Measurements from ENCODE around the gene IRF9. TPM values are rescaled to one million over a fixed set of nuclear protein-coding genes. Genes with fewer than 3 reads are reported as not detected.

Gene IRF9
- total and polyA plus RNA-seq, 2 donors from 2014 or later = 88.9 to 141 TPM

DNA sequence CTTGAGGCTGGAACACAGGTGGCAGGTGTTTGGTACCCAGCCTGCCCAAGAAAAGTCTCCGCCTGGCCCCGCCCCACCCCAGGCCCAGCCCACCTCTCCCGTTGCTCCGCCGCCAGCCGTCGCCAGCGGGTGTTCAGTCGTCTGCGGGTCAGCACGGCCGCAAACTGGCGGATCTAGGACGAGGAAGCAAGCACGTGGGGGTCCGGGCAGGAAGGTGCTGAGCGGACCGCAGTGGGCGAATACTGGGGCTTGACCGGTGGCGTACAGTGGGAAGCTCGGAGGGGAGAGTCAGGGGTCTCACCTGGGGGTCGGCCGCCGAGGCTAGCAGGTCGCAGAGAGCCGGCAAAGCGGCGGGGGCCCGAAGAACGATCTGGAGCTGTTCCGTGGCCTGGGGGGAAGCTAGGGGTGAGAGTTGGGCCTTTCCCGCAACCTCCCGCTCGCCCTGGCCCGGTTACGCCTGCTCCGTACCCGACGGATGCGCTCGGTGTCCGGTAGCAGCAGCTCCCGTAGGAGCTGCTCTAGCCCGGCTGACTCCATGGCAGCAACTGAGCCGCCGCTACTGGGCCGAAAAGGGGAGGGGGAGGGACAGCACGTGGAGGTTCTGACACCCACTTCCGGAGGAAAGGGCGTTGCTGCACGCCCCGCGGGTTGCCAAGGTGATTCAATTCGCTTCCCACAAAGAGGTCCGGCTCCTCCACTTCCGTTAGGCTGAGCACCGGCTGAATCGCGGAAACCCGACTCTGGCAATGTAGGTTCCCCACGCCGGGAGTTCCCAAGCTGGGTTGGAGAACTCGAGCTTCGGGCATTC is 27.4 kb downstream of the IRF9 start, which contains the start of gene IPO4:
Gene IPO4, minus strand, starts transcription at position 566 of the 808 bp plus-strand sequence. Its CDS starts 29 bp downstream, at position 537.
- Histone ChIP-seq H3K27me3 (ENCODE audit: control insufficient read depth, insufficient read depth, low read length) (no peaks in the 10 kb centered on the region), H3K27ac (ENCODE audit: low read depth in 2 of 2, low read length in 2 of 2) (peak within 1 kb of the TSS; percentile 71 to 79), H3K4me3 (ENCODE audit: low read length in 3 of 3) (peak within 1 kb of the TSS; percentile 64 to 70 (median 66)), H3K36me3 (ENCODE audit: control insufficient read depth in 2 of 3, insufficient read depth in 3 of 3, low read length in 3 of 3) (peaks cover 0 to 47% (median 26%) of the 10 kb centered on the region in 3 donors), H3K4me1 (ENCODE audit: control insufficient read depth in 2 of 3, insufficient read depth in 2 of 3, low read depth in 1 of 3, low read length in 3 of 3) (peaks cover 0 to 8% (median 6%) of the 10 kb centered on the region in 3 donors), H3K9ac (ENCODE audit: low read length in 3 of 3) (peak within 1 kb of the TSS; percentile 32 to 83 (median 55)), H3K9me3 (ENCODE audit: control insufficient read depth in 2 of 3, insufficient read depth in 1 of 3, low read length in 3 of 3) (no peaks in the 10 kb centered on the region)
- FAIRE-seq = no peak
- intact Hi-C loops (cut with DNase I) = no loop called here
- TF ChIP-seq, protein P1, sequence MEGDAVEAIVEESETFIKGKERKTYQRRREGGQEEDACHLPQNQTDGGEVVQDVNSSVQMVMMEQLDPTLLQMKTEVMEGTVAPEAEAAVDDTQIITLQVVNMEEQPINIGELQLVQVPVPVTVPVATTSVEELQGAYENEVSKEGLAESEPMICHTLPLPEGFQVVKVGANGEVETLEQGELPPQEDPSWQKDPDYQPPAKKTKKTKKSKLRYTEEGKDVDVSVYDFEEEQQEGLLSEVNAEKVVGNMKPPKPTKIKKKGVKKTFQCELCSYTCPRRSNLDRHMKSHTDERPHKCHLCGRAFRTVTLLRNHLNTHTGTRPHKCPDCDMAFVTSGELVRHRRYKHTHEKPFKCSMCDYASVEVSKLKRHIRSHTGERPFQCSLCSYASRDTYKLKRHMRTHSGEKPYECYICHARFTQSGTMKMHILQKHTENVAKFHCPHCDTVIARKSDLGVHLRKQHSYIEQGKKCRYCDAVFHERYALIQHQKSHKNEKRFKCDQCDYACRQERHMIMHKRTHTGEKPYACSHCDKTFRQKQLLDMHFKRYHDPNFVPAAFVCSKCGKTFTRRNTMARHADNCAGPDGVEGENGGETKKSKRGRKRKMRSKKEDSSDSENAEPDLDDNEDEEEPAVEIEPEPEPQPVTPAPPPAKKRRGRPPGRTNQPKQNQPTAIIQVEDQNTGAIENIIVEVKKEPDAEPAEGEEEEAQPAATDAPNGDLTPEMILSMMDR (IDR thresholded peaks at IDR 0.05; ENCODE audit: borderline replicate concordance, extremely low read depth, insufficient read depth) = no peak
- peak; percentile 97 to 99 (median 98) for DNase-seq

DNA sequence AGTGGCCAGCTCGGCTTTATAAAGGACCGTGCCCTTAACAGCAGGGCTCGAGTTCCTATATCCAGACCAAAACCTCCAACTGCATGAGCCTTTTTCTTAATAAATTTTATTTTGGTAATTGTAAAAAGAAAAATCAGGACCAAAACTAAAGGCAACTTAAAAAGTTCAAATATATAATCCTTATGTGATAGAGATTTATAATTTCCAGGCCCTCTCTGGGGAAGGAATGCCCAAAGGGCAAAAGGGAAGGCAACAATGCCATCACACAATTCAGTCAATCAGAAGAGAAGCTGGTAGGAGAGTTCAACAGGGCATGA is 28.0 kb downstream of the IRF9 start:
- no peak for DNase-seq
- FAIRE-seq = no peak
- intact Hi-C loops (cut with DNase I) = no loop called here
- Histone ChIP-seq H3K9me3 (ENCODE audit: control insufficient read depth in 2 of 3, insufficient read depth in 1 of 3, low read length in 3 of 3) (no peaks in the 10 kb centered on the region), H3K4me1 (ENCODE audit: control insufficient read depth in 2 of 3, insufficient read depth in 2 of 3, low read depth in 1 of 3, low read length in 3 of 3) (peaks cover 0 to 8% (median 6%) of the 10 kb centered on the region in 3 donors), H3K27ac (ENCODE audit: low read depth in 2 of 2, low read length in 2 of 2) (no peak overlapping the region), H3K36me3 (ENCODE audit: control insufficient read depth in 2 of 3, insufficient read depth in 3 of 3, low read length in 3 of 3) (peaks cover 0 to 43% (median 23%) of the 10 kb centered on the region in 3 donors), H3K9ac (ENCODE audit: low read length in 3 of 3) (peak overlapping the region in 1 of 3 donors; percentile 60), H3K4me3 (ENCODE audit: low read length in 3 of 3) (peak overlapping the region in 2 of 3 donors; percentile 23 to 64), H3K27me3 (ENCODE audit: control insufficient read depth, insufficient read depth, low read length) (no peaks in the 10 kb centered on the region)
- TF ChIP-seq, protein P1 (IDR thresholded peaks at IDR 0.05; ENCODE audit: borderline replicate concordance, extremely low read depth, insufficient read depth) = no peak

DNA sequence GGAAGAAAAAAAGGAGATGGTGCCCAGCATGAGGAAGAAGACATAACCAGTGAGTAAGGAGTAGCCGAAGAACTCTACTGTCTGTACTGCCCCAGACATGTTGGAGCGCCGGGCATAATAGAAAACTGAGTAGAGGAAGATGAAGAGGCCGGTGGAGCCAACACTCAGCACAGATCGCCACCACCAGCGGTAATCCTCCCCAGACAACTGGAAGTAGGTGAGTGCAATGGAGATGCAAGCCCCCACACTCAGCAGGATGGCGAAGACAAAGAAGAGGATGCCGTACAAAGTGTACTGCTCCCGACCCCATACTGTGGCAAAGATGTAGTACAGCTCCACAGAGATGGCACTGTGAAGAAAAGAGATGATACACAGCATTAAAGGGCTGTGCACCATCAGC is 28.4 kb downstream of the IRF9 start:
- TF ChIP-seq, protein P1 (IDR thresholded peaks at IDR 0.05; ENCODE audit: borderline replicate concordance, extremely low read depth, insufficient read depth) = no peak
- H3K36me3 ChIP-seq (ENCODE audit: control insufficient read depth in 2 of 3, insufficient read depth in 3 of 3, low read length in 3 of 3) = peaks cover 0 to 39% (median 19%) of the 10 kb centered on the region in 3 donors
- no peaks in the 10 kb centered on the region for H3K27me3 ChIP-seq (ENCODE audit: control insufficient read depth, insufficient read depth, low read length)
- no peak for DNase-seq
- no peaks in the 10 kb centered on the region for H3K9me3 ChIP-seq (ENCODE audit: control insufficient read depth in 2 of 3, insufficient read depth in 1 of 3, low read length in 3 of 3)
- peaks cover 0 to 11% (median 9%) of the 10 kb centered on the region in 3 donors for H3K4me1 ChIP-seq (ENCODE audit: control insufficient read depth in 2 of 3, insufficient read depth in 2 of 3, low read depth in 1 of 3, low read length in 3 of 3)
- no peak for FAIRE-seq
- peak overlapping the region in 1 of 3 donors; percentile 64 for H3K4me3 ChIP-seq (ENCODE audit: low read length in 3 of 3)
- intact Hi-C loops (cut with DNase I) = no loop called here
- H3K9ac ChIP-seq (ENCODE audit: low read length in 3 of 3) = peak overlapping the region in 1 of 3 donors; percentile 60
- H3K27ac ChIP-seq (ENCODE audit: low read depth in 2 of 2, low read length in 2 of 2) = no peak overlapping the region
